Stimulated activated naive CD8-positive, alpha-beta T cell treated with anti-CD3 and anti-CD28 coated beads, Interleukin-15, amount 100 ng/mL, for 72 hours (primary cell): ENCODE measurements around the gene ZNF552.
"Not testable (repeated sequence)": the region's sequence is repeated elsewhere in the genome, so short reads cannot be mapped to it uniquely, and the experiment has no call there.

Experiments used
- ATAC-seq: fragments of 150-1000 bp; cut with Tn5 transposase; 2 replicates; pipeline ENCODE4 v1.10.0; 2021; ENCODE audit warnings: mild to moderate bottlenecking, moderate library complexity
- DNase-seq, 2 donors: peaks; one replicate each; pipeline ENCODE4 v3.0.0; 2021 to 2022
- H3K27ac Mint-ChIP-seq, 2 donors: one replicate each; pipeline ENCODE4 v1.8.0; 2022; ENCODE audit warnings: mild to moderate bottlenecking in 2 of 2, mixed read lengths in 2 of 2, moderate library complexity in 2 of 2
- H3K27me3 Mint-ChIP-seq: one replicate; pipeline ENCODE4 v1.8.0; 2022; ENCODE audit warnings: mixed read lengths
- H3K4me1 Mint-ChIP-seq: one replicate; pipeline ENCODE4 v1.8.0; 2022; ENCODE audit warnings: mild to moderate bottlenecking, mixed read lengths
- H3K4me3 Mint-ChIP-seq, 2 donors: one replicate each; pipeline ENCODE4 v1.8.0; 2022; ENCODE audit warnings: mild to moderate bottlenecking in 2 of 2, mixed read lengths in 2 of 2, moderate library complexity in 1 of 2
- H3K9me3 Mint-ChIP-seq, 2 donors: one replicate each; pipeline ENCODE4 v1.8.0; 2022; ENCODE audit warnings: mixed read lengths in 2 of 2

ZNF552 gene

DNA sequence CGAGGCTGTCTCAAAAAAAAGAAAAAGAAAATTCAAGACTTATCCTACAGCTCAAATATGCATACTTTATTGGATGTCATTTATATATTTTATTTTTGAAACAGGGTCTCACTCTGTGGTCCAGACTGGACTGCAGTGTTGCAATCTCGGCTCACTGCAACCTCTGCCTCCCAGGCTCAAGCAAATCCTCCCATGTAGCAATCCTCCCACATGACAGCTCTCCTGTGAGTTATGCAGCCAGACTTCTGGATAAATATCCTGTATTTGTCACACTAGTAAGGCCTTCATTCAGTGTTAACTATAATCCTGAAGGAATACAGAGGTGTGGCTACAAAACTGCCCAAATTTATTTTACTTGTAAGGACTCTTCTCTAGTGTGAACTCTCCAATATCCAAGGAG, 7.2 kb downstream of the ZNF552 start:
- Mint-ChIP-seq H3K27ac (no peak overlapping the region), H3K27me3 (no peaks in the 10 kb centered on the region), H3K9me3 (no peaks in the 10 kb centered on the region), H3K4me1 (peaks cover 37% of the 10 kb centered on the region), H3K4me3 (no peak overlapping the region)
- no peak for ATAC-seq
- DNase-seq = no peak

DNA sequence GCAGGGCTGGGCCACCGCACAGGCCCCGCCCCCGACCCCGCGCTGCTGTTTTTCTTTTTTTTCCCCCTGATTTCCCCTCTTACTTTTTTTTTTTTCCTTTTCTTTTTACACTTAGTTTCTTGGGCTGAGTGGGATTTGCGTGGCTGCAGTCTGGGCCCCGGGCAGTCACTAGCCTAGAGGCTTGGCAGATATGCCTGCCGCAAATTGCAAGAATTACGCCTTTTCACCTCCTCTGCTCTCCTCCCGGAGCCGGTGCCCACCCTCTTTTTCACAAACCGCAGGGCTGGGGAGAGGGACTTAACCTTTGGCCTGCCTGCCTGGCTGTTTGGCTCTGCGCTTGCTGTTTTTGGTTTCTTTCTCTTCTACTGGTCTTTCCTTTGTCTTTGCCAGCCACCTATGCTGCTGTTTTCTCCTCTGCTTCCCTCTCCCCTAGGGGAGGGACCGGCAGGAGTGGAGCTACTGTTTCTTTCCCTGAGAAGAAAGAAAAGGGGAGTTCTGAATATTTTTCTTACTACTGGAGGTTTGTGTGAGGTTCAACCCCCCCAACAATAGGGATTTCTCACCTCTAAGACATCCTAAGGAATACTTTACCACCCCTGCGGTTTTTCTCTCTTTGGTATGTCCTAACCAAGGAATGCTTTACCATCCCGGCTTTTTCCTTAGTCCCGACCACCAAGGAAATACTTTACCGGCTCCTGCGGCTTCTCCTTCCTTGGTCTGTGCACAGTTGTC, 11.0 kb downstream of the ZNF552 start:
- Mint-ChIP-seq H3K27me3 (no peaks in the 10 kb centered on the region), H3K27ac (peak overlapping the region; percentile 82), H3K9me3 (no peaks in the 10 kb centered on the region), H3K4me3 (peak overlapping the region; percentile 84 to 92), H3K4me1 (peaks cover 27% of the 10 kb centered on the region)
- DNase-seq (no peak), ATAC-seq (no peak)

DNA sequence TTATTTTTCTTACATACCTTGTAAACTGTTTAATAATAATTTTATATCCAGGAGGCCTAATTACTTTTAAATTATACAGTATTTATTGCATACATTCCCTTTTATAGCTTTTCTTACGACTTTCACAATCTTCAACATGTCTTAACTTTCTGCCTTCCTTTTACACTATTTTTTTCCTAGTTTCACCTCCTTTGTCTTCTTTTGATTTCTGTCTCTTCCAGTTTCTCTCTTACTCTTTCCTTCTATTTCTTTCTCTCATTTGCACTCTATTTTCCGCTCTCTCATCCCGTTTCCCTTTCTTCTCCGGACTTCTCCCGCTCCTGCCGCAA, 11.5 kb downstream of the ZNF552 start:
- Mint-ChIP-seq H3K9me3 (no peaks in the 10 kb centered on the region), H3K4me1 (peaks cover 27% of the 10 kb centered on the region), H3K4me3 (peak overlapping the region; percentile 84 to 92), H3K27ac (peak overlapping the region; percentile 80 to 82), H3K27me3 (no peaks in the 10 kb centered on the region)
- DNase-seq (no peak), ATAC-seq (no peak)

DNA sequence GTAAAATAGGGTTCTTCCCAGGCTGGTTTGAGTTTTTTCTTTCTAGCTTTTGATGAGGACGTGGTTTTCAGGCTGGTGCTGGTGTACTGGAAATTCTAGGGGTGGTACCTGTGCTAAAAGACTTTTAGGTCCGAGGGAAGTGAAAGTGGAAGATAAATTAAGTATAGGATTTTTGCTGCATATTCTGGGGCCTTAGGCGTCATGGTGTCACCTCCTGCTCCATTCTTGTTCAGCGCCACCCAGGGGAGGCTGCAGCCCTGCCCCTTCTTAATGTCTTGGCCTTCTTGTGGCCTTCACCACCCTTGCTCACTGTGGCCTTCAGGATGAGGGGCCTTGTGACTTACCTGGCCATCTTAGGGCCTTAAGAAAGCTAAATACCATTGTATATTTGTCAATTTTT, 12.4 kb downstream of the ZNF552 start:
- H3K9me3 Mint-ChIP-seq = no peaks in the 10 kb centered on the region
- H3K4me3 Mint-ChIP-seq = no peak overlapping the region
- peaks cover 27% of the 10 kb centered on the region for H3K4me1 Mint-ChIP-seq
- ATAC-seq = no peak
- no peak overlapping the region for H3K27ac Mint-ChIP-seq
- no peaks in the 10 kb centered on the region for H3K27me3 Mint-ChIP-seq
- DNase-seq = no peak

DNA sequence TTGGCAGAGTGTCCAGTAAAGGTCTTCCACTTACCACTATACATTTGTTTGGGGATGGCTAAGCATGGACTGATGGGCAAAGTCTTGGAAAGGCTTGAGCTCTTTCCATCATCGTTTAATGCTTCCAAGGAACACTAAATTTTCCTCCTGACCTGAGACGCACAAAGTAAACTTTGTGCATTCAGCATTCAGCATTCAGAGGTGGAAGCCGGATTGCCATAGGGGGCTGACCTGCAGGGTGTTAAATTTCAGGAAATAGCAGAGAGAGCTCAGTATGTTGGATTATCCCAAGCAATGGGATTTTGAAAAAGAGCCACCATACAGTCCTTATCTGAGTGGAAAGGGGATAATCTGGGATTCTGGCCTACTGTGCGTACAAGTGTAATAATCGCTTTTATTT, 14.0 kb downstream of the ZNF552 start:
- no peak for DNase-seq
- Mint-ChIP-seq H3K27ac (no peak overlapping the region), H3K4me3 (no peak overlapping the region)

DNA sequence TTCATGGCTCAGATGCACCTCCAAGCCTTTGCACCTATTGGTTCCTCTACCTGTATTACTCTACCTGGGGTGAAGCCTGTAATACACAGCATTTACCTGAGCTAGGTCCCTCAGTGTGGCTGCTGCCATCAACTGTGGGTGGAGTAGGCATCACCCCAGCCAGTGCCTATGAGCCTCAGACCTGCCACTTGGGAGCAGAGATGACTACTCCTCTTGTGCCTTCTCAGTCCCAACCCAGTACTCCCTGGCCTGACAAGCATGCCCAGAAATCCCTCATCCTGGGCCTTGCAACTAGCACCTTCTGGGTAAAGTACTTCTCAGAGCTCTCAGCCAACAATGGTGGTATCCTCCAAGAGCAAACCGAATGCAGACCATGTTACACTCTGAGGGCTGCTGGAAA, 18.1 kb downstream of the ZNF552 start:
- not testable (repeated sequence) for H3K27ac Mint-ChIP-seq, H3K4me1 Mint-ChIP-seq

More for the DNA sequence above, 14.0 kb downstream of the ZNF552 start:
- H3K4me1 Mint-ChIP-seq = peaks cover 27% of the 10 kb centered on the region
- no peaks in the 10 kb centered on the region for H3K27me3 Mint-ChIP-seq
- no peak for ATAC-seq
- peaks cover 0 to 1% of the 10 kb centered on the region in 2 donors for H3K9me3 Mint-ChIP-seq

DNA sequence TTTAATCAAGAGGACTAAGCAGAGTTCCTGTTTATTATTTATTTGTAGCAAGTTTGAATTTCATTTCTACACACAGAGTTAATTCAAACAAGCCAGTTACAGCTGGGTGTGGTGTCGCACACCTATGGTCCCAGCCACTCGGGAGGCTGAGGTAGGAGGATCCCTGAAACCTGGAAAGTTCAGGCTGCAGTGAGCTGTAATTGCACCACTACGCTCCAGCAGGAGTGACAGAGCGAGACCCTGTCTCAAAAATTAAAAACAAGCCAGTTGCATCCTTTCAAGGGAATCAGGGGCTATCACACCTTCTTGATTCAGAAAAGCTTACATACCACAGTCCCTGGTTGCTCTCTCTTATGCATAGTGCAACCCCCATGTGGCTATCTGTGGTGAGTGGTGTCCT, 25.4 kb downstream of the ZNF552 start:
- H3K4me3 Mint-ChIP-seq = no peak overlapping the region
- H3K4me1 Mint-ChIP-seq = peaks cover 11% of the 10 kb centered on the region
- H3K9me3 Mint-ChIP-seq = peaks cover 40 to 56% of the 10 kb centered on the region in 2 donors
- no peaks in the 10 kb centered on the region for H3K27me3 Mint-ChIP-seq
- ATAC-seq (no peak), DNase-seq (no peak)
- no peak overlapping the region for H3K27ac Mint-ChIP-seq

More for the DNA sequence above, 18.1 kb downstream of the ZNF552 start:
- H3K27me3 Mint-ChIP-seq, H3K4me3 Mint-ChIP-seq, ATAC-seq, DNase-seq, H3K9me3 Mint-ChIP-seq: not testable (repeated sequence)

DNA sequence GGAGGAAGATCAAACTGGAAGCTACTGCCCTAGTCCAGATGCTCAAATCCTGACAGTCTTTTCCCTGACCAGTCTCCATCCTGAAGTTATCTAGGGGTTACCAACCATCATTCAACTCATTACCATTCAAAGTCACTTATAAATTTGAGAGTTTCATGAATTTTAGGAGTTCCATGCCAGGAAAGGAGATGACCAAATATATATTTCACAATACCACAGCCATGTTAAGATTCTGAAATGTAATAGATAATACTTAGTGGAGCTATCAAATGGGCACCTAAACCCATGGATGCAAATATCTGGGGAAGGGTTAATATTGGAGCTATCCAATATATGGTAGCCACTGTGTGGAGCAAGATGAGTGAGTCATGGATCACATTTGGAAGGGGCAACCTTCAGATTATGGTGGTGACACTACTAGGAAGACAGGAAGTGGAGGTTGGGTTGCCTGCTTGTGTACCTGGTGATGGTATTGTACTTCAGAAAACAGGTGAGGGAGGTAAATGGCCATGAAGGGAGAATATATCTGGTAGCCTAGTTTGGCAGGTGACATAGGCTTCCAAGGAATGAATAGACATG, 26.5 kb downstream of the ZNF552 start:
- peaks cover 11% of the 10 kb centered on the region for H3K4me1 Mint-ChIP-seq
- DNase-seq (no peak), ATAC-seq (no peak)
- no peak overlapping the region for H3K27ac Mint-ChIP-seq
- no peak overlapping the region for H3K4me3 Mint-ChIP-seq
- H3K27me3 Mint-ChIP-seq = no peaks in the 10 kb centered on the region
- H3K9me3 Mint-ChIP-seq = peaks cover 40 to 56% of the 10 kb centered on the region in 2 donors

DNA sequence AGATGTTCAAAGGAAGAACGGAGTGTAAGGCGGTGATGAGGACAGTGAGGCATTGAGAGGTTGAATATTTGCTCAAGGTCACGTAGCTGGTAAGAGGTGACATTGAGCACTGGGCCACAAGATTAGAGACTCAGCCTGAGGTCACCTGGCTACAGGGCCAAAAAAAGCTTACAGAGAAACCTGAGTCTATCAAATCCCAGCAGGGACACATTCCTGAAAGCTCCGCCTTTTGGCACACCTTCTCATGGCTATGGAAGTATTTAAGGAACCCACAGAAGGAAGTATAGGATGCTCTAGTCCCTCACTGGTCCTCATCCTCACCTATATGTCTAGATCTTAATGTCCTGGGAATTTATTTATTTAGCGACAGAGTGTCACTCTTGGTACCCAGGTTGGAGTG, 27.8 kb downstream of the ZNF552 start:
- ATAC-seq (no peak), DNase-seq (no peak)
- Mint-ChIP-seq H3K9me3 (peaks cover 40 to 56% of the 10 kb centered on the region in 2 donors), H3K4me1 (peaks cover 11% of the 10 kb centered on the region), H3K4me3 (no peak overlapping the region), H3K27me3 (no peaks in the 10 kb centered on the region), H3K27ac (no peak overlapping the region)

DNA sequence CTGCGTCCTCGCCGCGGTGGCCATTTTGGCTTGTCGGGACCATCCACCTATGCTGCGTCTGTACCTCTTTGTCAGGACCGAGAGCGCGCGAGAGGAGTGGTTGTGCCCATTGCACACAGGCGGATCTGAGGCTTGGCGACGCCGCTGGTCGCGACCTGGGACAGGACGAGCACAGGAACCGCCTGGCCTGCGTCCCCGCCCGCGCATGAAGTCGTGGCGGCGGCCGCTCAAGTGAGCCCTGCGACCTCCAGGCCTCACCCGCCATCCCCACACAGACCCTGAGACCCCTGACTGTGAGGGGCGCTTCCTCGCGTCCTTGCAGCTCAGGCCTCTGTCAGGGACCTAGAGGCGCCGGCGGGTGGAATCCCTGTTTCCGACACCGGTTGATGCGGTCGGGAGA, 28.4 kb downstream of the ZNF552 start:
- Mint-ChIP-seq H3K9me3 (peaks cover 40 to 57% of the 10 kb centered on the region in 2 donors), H3K27ac (peak overlapping the region in 1 of 2 donors; percentile 66), H3K4me1 (peaks cover 11% of the 10 kb centered on the region), H3K27me3 (no peaks in the 10 kb centered on the region), H3K4me3 (peak overlapping the region in 1 of 2 donors; percentile 26)
- DNase-seq (no peak), ATAC-seq (no peak)

DNA sequence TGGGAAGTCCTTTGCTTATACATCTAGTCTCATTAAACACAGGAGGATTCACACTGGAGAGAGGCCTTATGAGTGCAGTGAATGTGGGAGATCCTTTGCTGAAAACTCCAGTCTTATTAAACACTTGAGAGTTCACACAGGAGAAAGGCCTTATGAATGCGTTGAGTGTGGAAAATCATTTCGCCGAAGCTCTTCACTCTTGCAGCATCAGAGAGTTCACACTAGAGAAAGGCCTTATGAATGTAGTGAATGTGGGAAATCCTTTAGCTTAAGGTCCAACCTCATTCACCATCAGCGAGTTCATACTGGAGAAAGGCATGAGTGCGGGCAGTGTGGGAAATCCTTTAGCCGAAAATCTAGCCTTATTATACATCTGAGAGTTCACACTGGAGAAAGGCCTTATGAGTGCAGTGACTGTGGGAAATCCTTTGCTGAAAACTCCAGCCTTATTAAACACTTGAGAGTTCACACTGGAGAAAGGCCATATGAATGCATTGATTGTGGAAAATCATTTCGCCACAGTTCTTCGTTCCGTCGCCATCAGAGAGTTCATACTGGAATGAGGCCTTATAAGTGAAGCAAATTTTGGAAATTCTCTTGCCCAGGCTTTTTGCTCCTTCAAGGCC, 35.4 kb downstream of the ZNF552 start:
- H3K27ac Mint-ChIP-seq = peak overlapping the region in 1 of 2 donors; percentile 65
- H3K4me1 Mint-ChIP-seq = no peaks in the 10 kb centered on the region
- H3K9me3 Mint-ChIP-seq = peaks cover 40 to 52% of the 10 kb centered on the region in 2 donors
- no peak for DNase-seq
- no peak overlapping the region for H3K4me3 Mint-ChIP-seq
- ATAC-seq = no peak
- H3K27me3 Mint-ChIP-seq = no peaks in the 10 kb centered on the region

DNA sequence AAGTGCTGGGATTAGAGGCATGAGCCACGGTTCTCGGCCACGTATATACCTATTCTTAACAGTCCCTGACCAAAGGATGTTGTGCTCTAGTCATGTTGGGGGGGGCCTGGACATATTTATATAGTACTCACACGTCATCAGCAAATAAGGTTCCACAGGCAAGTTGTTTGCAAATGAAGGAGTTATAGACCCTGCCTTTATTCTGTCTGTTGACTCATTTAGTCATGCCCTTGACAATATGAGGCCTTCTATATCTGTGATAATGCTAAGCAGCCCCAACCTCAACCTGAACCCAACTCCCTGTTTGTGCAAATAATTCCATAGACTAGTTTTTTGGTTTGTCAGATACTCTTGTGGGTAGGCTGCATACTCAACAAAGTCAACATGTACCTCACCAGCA, 36.4 kb downstream of the ZNF552 start:
- peak overlapping the region in 1 of 2 donors; percentile 31 for H3K27ac Mint-ChIP-seq
- no peak for DNase-seq
- H3K4me3 Mint-ChIP-seq = no peak overlapping the region
- no peak for ATAC-seq
- H3K27me3 Mint-ChIP-seq = no peaks in the 10 kb centered on the region
- peaks cover 46 to 59% of the 10 kb centered on the region in 2 donors for H3K9me3 Mint-ChIP-seq
- H3K4me1 Mint-ChIP-seq = peaks cover 6% of the 10 kb centered on the region

DNA sequence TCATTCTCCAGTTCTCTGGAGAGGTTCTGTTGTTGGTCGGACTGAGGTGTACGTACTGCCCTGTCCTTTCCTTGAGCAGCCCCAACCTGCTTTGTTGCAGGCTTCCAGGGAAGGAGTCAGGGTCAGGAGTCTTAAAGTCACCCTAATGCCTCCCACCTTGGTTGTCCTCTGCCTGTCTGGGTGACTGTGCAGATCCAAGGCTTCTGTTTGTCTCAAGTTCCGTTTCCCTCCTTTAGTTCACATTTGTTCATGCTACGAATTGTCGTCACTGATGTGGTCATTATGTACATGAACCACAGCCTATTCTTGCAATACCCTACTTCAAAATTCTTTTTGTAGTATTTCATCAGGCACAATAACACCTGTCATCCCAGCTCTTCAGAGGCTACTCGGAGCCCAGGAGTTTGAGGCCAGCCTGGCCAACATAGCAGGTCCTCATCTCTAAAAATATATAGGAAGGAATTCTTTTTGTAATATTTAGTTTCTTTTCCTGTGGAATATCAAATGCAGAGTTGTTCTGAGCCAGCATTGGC, 37.9 kb downstream of the ZNF552 start:
- Mint-ChIP-seq H3K9me3 (peaks cover 51 to 74% of the 10 kb centered on the region in 2 donors), H3K4me3 (no peak overlapping the region), H3K4me1 (peaks cover 13% of the 10 kb centered on the region), H3K27ac (no peak overlapping the region), H3K27me3 (no peaks in the 10 kb centered on the region)
- DNase-seq (no peak), ATAC-seq (no peak)

DNA sequence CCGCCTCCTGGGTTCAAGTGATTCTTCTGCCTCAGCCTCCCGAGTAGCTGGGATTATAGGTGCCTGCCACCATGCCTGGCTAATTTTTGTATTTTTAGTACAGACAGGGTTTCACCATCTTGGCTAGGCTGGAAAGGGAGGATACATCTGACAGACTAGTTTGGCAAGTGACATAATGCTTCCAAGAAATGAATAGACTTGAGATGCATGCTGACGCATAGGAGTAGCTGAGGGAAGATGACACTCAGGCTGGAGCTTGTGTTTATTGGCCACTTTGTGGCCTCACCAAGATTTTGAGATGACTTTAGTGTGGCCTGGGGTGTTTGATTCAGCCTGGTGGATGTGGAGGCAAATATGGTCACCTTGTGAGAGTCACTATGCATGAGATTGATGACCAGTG, 41.2 kb downstream of the ZNF552 start:
- Mint-ChIP-seq H3K9me3 (peaks cover 37 to 65% of the 10 kb centered on the region in 2 donors), H3K4me1 (peaks cover 40% of the 10 kb centered on the region), H3K27ac (no peak overlapping the region), H3K4me3 (no peak overlapping the region), H3K27me3 (no peaks in the 10 kb centered on the region)
- DNase-seq (no peak), ATAC-seq (no peak)

DNA sequence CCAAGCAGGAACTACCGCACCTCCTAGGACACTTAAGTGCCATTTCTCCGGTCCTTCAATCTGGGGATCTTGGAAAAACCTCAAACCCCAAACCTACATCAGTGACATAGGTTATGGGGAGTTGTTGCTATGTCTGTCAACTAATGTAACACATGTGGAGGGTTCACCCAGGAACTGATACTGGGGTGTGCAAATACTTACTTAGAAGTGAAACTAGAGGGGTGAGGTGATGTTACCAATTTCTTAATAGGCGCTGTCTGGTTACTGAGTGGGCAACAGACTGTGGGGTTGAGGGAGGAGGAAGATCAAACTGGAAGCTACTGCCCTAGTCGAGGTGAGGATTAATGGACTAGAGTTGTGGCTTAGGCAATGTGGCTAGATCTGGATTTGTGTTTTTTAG, 43.3 kb downstream of the ZNF552 start:
- Mint-ChIP-seq H3K27me3 (no peaks in the 10 kb centered on the region), H3K4me3 (peak overlapping the region; percentile 7 to 97), H3K9me3 (peaks cover 24 to 55% of the 10 kb centered on the region in 2 donors), H3K27ac (no peak overlapping the region), H3K4me1 (peaks cover 40% of the 10 kb centered on the region)
- no peak for ATAC-seq
- DNase-seq = no peak
